GM12874 (cell line): ENCODE results near the gene NOVA2.

ENCODE experiments used
- CTCF ChIP-seq: IDR thresholded peaks from 2 replicates; pipeline ENCODE4 v1.5.1; 2011; ENCODE audit warnings: low read depth, mild to moderate bottlenecking, control low read depth, low read length, moderate library complexity; ENCODE audit not compliant: insufficient read depth

The NOVA2 gene

GRCh38 chr19:45900738-45901431, 72.8 kb downstream of the NOVA2 start:
- no peak for TF ChIP-seq CTCF

- TF ChIP-seq CTCF: no peak
Observed at GRCh38 chr19:45899919-45900589, 73.6 kb downstream of the NOVA2 start.

GRCh38 chr19:45899253-45899652, 74.4 kb downstream of the NOVA2 start:
- TF ChIP-seq CTCF: no peak

- no peak for TF ChIP-seq CTCF
Observed at GRCh38 chr19:45897261-45897812, 76.3 kb downstream of the NOVA2 start.

- TF ChIP-seq CTCF: no peak
Observed at GRCh38 chr19:45895519-45895972, 78.1 kb downstream of the NOVA2 start.

- TF ChIP-seq CTCF: no peak
Observed at GRCh38 chr19:45890877-45891276, 82.8 kb downstream of the NOVA2 start.

- TF ChIP-seq CTCF: no peak
Observed at GRCh38 chr19:45889210-45889885, 84.3 kb downstream of the NOVA2 start.
